ENCODE results near the gene ASIP. TPM values are rescaled to one million over a fixed set of nuclear protein-coding genes. Genes with fewer than 3 reads are reported as not detected.
"Not testable (repeated sequence)": the region's sequence is repeated elsewhere in the genome, so short reads cannot be mapped to it uniquely, and the experiment has no call there.

ASIP gene
- total RNA-seq, 1 donor from 2014 or later, result not detected

GRCh38 chr20:34216382-34216742 lies 24.9 kb upstream of the ASIP start:
- H3K36me3 Mint-ChIP-seq, result peaks cover 2% of the 10 kb centered on the region
- H3K9me3 Mint-ChIP-seq, result peaks cover 9% of the 10 kb centered on the region
- TF ChIP-seq, protein P1, sequence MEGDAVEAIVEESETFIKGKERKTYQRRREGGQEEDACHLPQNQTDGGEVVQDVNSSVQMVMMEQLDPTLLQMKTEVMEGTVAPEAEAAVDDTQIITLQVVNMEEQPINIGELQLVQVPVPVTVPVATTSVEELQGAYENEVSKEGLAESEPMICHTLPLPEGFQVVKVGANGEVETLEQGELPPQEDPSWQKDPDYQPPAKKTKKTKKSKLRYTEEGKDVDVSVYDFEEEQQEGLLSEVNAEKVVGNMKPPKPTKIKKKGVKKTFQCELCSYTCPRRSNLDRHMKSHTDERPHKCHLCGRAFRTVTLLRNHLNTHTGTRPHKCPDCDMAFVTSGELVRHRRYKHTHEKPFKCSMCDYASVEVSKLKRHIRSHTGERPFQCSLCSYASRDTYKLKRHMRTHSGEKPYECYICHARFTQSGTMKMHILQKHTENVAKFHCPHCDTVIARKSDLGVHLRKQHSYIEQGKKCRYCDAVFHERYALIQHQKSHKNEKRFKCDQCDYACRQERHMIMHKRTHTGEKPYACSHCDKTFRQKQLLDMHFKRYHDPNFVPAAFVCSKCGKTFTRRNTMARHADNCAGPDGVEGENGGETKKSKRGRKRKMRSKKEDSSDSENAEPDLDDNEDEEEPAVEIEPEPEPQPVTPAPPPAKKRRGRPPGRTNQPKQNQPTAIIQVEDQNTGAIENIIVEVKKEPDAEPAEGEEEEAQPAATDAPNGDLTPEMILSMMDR (IDR thresholded peaks at IDR 0.05; ENCODE audit: unreplicated experiment), result no peak
- no peak for DNase-seq (ENCODE audit: low spot score in 2 of 2, unreplicated experiment in 2 of 2)
- H3K4me3 Mint-ChIP-seq, result no peak overlapping the region
- H3K4me1 Mint-ChIP-seq, result peaks cover 12% of the 10 kb centered on the region
- H3K27ac Mint-ChIP-seq, result no peak overlapping the region
- no peaks in the 10 kb centered on the region for H3K27me3 Mint-ChIP-seq (ENCODE audit: low read depth)

DNA sequence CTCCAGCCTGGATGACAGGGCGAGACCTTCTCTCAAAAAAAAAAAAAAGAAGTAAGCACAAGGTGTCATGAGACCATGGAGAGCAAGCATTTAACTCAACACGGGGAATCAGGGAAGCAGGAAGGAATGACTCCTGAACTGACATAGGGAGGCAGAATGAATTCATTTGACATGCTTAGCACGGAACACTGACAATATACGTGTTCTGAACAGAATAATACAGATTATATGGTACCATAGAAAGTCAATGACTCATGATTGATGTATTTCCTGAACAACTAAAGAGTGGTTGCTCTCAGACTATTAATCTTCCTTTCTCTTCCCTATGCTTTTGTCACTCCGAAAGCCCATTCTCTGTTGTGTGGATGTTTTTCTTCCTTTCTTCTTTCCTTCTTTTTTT lies 20.7 kb upstream of the ASIP start:
- no peaks in the 10 kb centered on the region for H3K36me3 Mint-ChIP-seq
- no peak overlapping the region for H3K27ac Mint-ChIP-seq
- H3K4me1 Mint-ChIP-seq, result peaks cover 10% of the 10 kb centered on the region
- no peak for DNase-seq (ENCODE audit: low spot score in 2 of 2, unreplicated experiment in 2 of 2)
- TF ChIP-seq, protein P1 (IDR thresholded peaks at IDR 0.05; ENCODE audit: unreplicated experiment), result no peak
- H3K4me3 Mint-ChIP-seq, result no peak overlapping the region
- no peaks in the 10 kb centered on the region for H3K27me3 Mint-ChIP-seq (ENCODE audit: low read depth)
- H3K9me3 Mint-ChIP-seq, result no peaks in the 10 kb centered on the region

- Mint-ChIP-seq H3K27me3 (ENCODE audit: low read depth) (no peaks in the 10 kb centered on the region), H3K27ac (no peak overlapping the region), H3K9me3 (no peaks in the 10 kb centered on the region), H3K4me3 (no peak overlapping the region), H3K4me1 (no peaks in the 10 kb centered on the region), H3K36me3 (no peaks in the 10 kb centered on the region)
- no peak for DNase-seq (ENCODE audit: low spot score in 2 of 2, unreplicated experiment in 2 of 2)
- TF ChIP-seq, protein P1 (IDR thresholded peaks at IDR 0.05; ENCODE audit: unreplicated experiment), result no peak
Observed at GRCh38 chr20:34222208-34222607, 19.0 kb upstream of the ASIP start.

- DNase-seq (ENCODE audit: low spot score in 2 of 2, unreplicated experiment in 2 of 2); H3K4me1 Mint-ChIP-seq; H3K27me3 Mint-ChIP-seq (ENCODE audit: low read depth); H3K4me3 Mint-ChIP-seq; H3K36me3 Mint-ChIP-seq; H3K9me3 Mint-ChIP-seq; H3K27ac Mint-ChIP-seq: not testable (repeated sequence)
Observed at GRCh38 chr20:34224251-34224650, 17.0 kb upstream of the ASIP start.

GRCh38 chr20:34231634-34232033 lies 9.6 kb upstream of the ASIP start:
- Mint-ChIP-seq H3K9me3 (peaks cover 19% of the 10 kb centered on the region), H3K27ac (no peak overlapping the region), H3K27me3 (ENCODE audit: low read depth) (no peaks in the 10 kb centered on the region), H3K4me3 (no peak overlapping the region), H3K4me1 (no peaks in the 10 kb centered on the region), H3K36me3 (peaks cover 3% of the 10 kb centered on the region)
- no peak for DNase-seq (ENCODE audit: low spot score in 2 of 2, unreplicated experiment in 2 of 2)
- TF ChIP-seq, protein P1 (IDR thresholded peaks at IDR 0.05; ENCODE audit: unreplicated experiment), result no peak

- peaks cover 4% of the 10 kb centered on the region for H3K36me3 Mint-ChIP-seq
- no peak overlapping the region for H3K4me3 Mint-ChIP-seq
- H3K27me3 Mint-ChIP-seq (ENCODE audit: low read depth), result no peaks in the 10 kb centered on the region
- H3K4me1 Mint-ChIP-seq, result no peaks in the 10 kb centered on the region
- no peak for DNase-seq (ENCODE audit: low spot score in 2 of 2, unreplicated experiment in 2 of 2)
- H3K27ac Mint-ChIP-seq, result no peak overlapping the region
- peaks cover 28% of the 10 kb centered on the region for H3K9me3 Mint-ChIP-seq
- TF ChIP-seq, protein P1 (IDR thresholded peaks at IDR 0.05; ENCODE audit: unreplicated experiment), result no peak
Observed at GRCh38 chr20:34232494-34233087, 8.6 kb upstream of the ASIP start.
